ENCODE measurements around the gene ERGIC1. TPM values are rescaled to one million over a fixed set of nuclear protein-coding genes. Genes with fewer than 3 reads are reported as not detected.

ERGIC1 gene
- total and polyA plus RNA-seq, 10 of the 15 experiments (the other 5 are each of a cell fraction or from before 2014, with no cell fraction given): 8.8 to 104 (median 76.3) TPM

GRCh38 chr5:172913117-172913850 is 79.2 kb downstream of the ERGIC1 start:
- H3K4me3 ChIP-seq: no peak overlapping the region
- ChIA-PET CTCF (no interaction called here), SMC1A (ENCODE audit: uncharacterized antibody, unreplicated experiment) (no interaction called here), POLR2A (no interaction called here), RAD21 (ENCODE audit: unreplicated experiment) (interaction anchor here (1.5 kb wide), 1 partner anchor 16 kb away, joined by 3 read pairs; no protein-coding TSS in a partner anchor)
- intact Hi-C loops (cut with micrococcal nuclease; ENCODE audit: unreplicated experiment): loop anchor here (5.0 kb wide), 1 partner anchor 201 kb away; no protein-coding TSS in a partner anchor
- BruUV-seq (replicated peaks): no TSS peak
- FAIRE-seq (no peak), ATAC-seq (no peak), DNase-seq (ENCODE audit: low read depth, low spot score) (no peak)
- no peaks in the 10 kb centered on the region for H3K9me3 ChIP-seq (replicated peaks; ENCODE audit: control insufficient read depth, insufficient read depth, low read length)
- 97% methylated on average over 11 of the region's 11 CpGs for WGBS (ENCODE audit: insufficient coverage, insufficient replicate concordance, low lambda C conversion rate, missing lambda C conversion rate)
- no peak overlapping the region for H3K4me2 ChIP-seq (ENCODE audit: control insufficient read depth, insufficient read depth)
- no peak overlapping the region for H3K9ac ChIP-seq (ENCODE audit: control insufficient read depth, insufficient read depth, low read length)
- no peaks in the 10 kb centered on the region for H4K20me1 ChIP-seq (ENCODE audit: control insufficient read depth, insufficient read depth)
- no peak overlapping the region for H2AFZ ChIP-seq (ENCODE audit: control insufficient read depth, low read depth, low read length)
- peaks cover 10% of the 10 kb centered on the region for H3K4me1 ChIP-seq (ENCODE audit: control insufficient read depth, insufficient read depth, low read length)
- no peaks in the 10 kb centered on the region for H3K27me3 ChIP-seq (replicated peaks in 1 of 2; ENCODE audit: control insufficient read depth in 2 of 2, insufficient read depth in 2 of 2, low read length in 1 of 2)
- no peaks in the 10 kb centered on the region for H3K79me2 ChIP-seq (ENCODE audit: control insufficient read depth, insufficient read depth, low read length)
- H3K27ac ChIP-seq (ENCODE audit: control insufficient read depth, insufficient read depth): no peak overlapping the region
- H3K36me3 ChIP-seq (ENCODE audit: control insufficient read depth in 2 of 2, insufficient read depth in 2 of 2, low read length in 1 of 2): peaks cover 12 to 19% of the 10 kb centered on the region in 2 experiments
- in situ Hi-C loops (cut with MboI): no loop called here
- no peak for TF ChIP-seq NFYA (IDR thresholded peaks at IDR 0.05; ENCODE audit: borderline replicate concordance, low read depth, low read length)
- TF ChIP-seq ETV6 (conservative IDR thresholded peaks at IDR 0.05 in 1 of 2, IDR thresholded peaks at IDR 0.05 in 1 of 2; ENCODE audit: borderline replicate concordance in 1 of 2, low read depth in 1 of 2): no peak
- TF ChIP-seq KAT2A (conservative IDR thresholded peaks at IDR 0.05; ENCODE audit: control insufficient read depth, low read depth, low read length): no peak
- TF ChIP-seq NKRF (conservative IDR thresholded peaks at IDR 0.05): no peak
- TF ChIP-seq SMAD5 (IDR thresholded peaks at IDR 0.05; ENCODE audit: low read depth): no peak
- TF ChIP-seq TAF1 (IDR thresholded peaks at IDR 0.05; ENCODE audit: borderline replicate concordance, low read depth, low read length): no peak
- TF ChIP-seq JUNB (IDR thresholded peaks at IDR 0.05): no peak
- no peak for TF ChIP-seq NBN (IDR thresholded peaks at IDR 0.05)
- TF ChIP-seq CEBPZ (IDR thresholded peaks at IDR 0.05; ENCODE audit: low read depth, low read length): no peak
- no peak for TF ChIP-seq BMI1 (IDR thresholded peaks at IDR 0.05; ENCODE audit: borderline replicate concordance)
- TF ChIP-seq ZSCAN29 (IDR thresholded peaks at IDR 0.05): no peak
- TF ChIP-seq USF2 (IDR thresholded peaks at IDR 0.05; ENCODE audit: borderline replicate concordance, low read depth, low read length): no peak
- no peak for TF ChIP-seq FOXM1 (IDR thresholded peaks at IDR 0.05; ENCODE audit: low read depth, low read length)
- TF ChIP-seq CREB1 (IDR thresholded peaks at IDR 0.05; ENCODE audit: low read depth): no peak
- no peak for TF ChIP-seq E2F8 (IDR thresholded peaks at IDR 0.05; ENCODE audit: low read depth, partially characterized antibody)
